HepG2 (cell line): ENCODE measurements around the gene NUP54. TPM values are rescaled to one million over a fixed set of nuclear protein-coding genes. Genes with fewer than 3 reads are reported as not detected.
A peak's percentile ranks its signal among the peaks of the same experiment; 100 is the strongest.

Experiments
- AKAP8 ChIP-seq: sonication (generic); formaldehyde crosslinking; IDR thresholded peaks from 2 replicates; pipeline ENCODE4 v1.5.1; 2020; ENCODE audit warnings: mild to moderate bottlenecking, missing genetic modification reagents
- ATF7-NPFF ChIP-seq: sonication (generic); formaldehyde crosslinking; IDR thresholded peaks from 2 replicates; pipeline ENCODE4 v1.8.1; 2023; ENCODE audit warnings: mild to moderate bottlenecking, low read depth, missing genetic modification reagents, moderate library complexity
- DR1 ChIP-seq: sonication (generic); formaldehyde crosslinking; IDR thresholded peaks from 2 replicates; pipeline ENCODE4 v1.8.0; 2021; ENCODE audit warnings: mild to moderate bottlenecking, missing genetic modification reagents, inconsistent platforms
- EED ChIP-seq: sonication (generic); formaldehyde crosslinking; IDR thresholded peaks from 2 replicates; pipeline ENCODE4 v1.5.0; 2020; ENCODE audit warnings: mild to moderate bottlenecking, missing genetic modification reagents
- EZH2 ChIP-seq: conservative IDR thresholded peaks from 2 replicates; pipeline ENCODE4 v1.6.1; 2012; ENCODE audit warnings: mild to moderate bottlenecking, low read depth, low read length, moderate library complexity
- GZF1 ChIP-seq: sonication (generic); formaldehyde crosslinking; IDR thresholded peaks from 2 replicates; pipeline ENCODE4 v1.5.1; 2020; ENCODE audit warnings: mild to moderate bottlenecking, missing genetic modification reagents
- HES4 ChIP-seq: sonication (generic); formaldehyde crosslinking; IDR thresholded peaks from 2 replicates; pipeline ENCODE4 v1.9.0; 2021; ENCODE audit warnings: mild to moderate bottlenecking, missing genetic modification reagents, borderline replicate concordance
- KLF9 ChIP-seq: IDR thresholded peaks from 2 replicates; pipeline ENCODE4 v1.6.1; 2016; ENCODE audit warnings: low read depth
- KMT2B ChIP-seq: IDR thresholded peaks from 2 replicates; pipeline ENCODE4 v1.6.1; 2016; ENCODE audit warnings: missing genetic modification reagents, missing compliant biosample characterization
- MAZ ChIP-seq, 2 experiments: sonication (generic) in 1 of 2; formaldehyde crosslinking in 1 of 2; IDR thresholded peaks; 2 replicates each; pipeline versions ENCODE4 v1.5.0 to v1.6.1; 2012 to 2020; ENCODE audit warnings: low read depth in 2 of 2, mild to moderate bottlenecking in 2 of 2, borderline replicate concordance in 1 of 2, improper control_type of control experiment in 1 of 2, low read length in 1 of 2, missing genetic modification reagents in 1 of 2, moderate library complexity in 1 of 2
- NCOA5 ChIP-seq: sonication (generic); formaldehyde crosslinking; IDR thresholded peaks from 2 replicates; pipeline ENCODE4 v1.4.0; 2020; ENCODE audit warnings: missing genetic modification reagents
- POLR2A ChIP-seq, 2 experiments: IDR thresholded peaks; 2 replicates each; pipeline ENCODE4 v1.6.1; 2011; ENCODE audit warnings: low read depth in 2 of 2, low read length in 2 of 2, mild to moderate bottlenecking in 1 of 2, moderate library complexity in 1 of 2; ENCODE audit not compliant: insufficient read depth in 1 of 2
- RCOR2 ChIP-seq: IDR thresholded peaks from 2 replicates; pipeline ENCODE4 v1.6.1; 2016; ENCODE audit warnings: missing biosample characterization, missing genetic modification reagents
- STAT5B ChIP-seq: sonication (generic); formaldehyde crosslinking; IDR thresholded peaks from 2 replicates; pipeline ENCODE4 v1.4.0; 2020; ENCODE audit warnings: missing genetic modification reagents
- TCF7 ChIP-seq: sonication (generic); IDR thresholded peaks from 2 replicates; pipeline ENCODE4 v1.6.1; 2016; ENCODE audit warnings: antibody characterized with exemption, low read depth
- ZBTB21 ChIP-seq: sonication (generic); formaldehyde crosslinking; IDR thresholded peaks from 2 replicates; pipeline ENCODE4 v1.4.0; 2020; ENCODE audit warnings: missing genetic modification reagents
- ZNF143 ChIP-seq: sonication (generic); formaldehyde crosslinking; IDR thresholded peaks from 2 replicates; pipeline ENCODE4 v1.4.0; 2020; ENCODE audit warnings: missing genetic modification reagents
- ZNF530 ChIP-seq: sonication (generic); formaldehyde crosslinking; IDR thresholded peaks from 2 replicates; pipeline ENCODE4 v1.5.0; 2020; ENCODE audit warnings: low read depth, mild to moderate bottlenecking, missing genetic modification reagents
- ZNF549 ChIP-seq: sonication (generic); formaldehyde crosslinking; IDR thresholded peaks from 2 replicates; pipeline ENCODE4 v1.5.0; 2020; ENCODE audit warnings: missing genetic modification reagents
- ZNF672 ChIP-seq: sonication (generic); formaldehyde crosslinking; IDR thresholded peaks from 2 replicates; pipeline ENCODE4 v1.8.1; 2022; ENCODE audit warnings: missing genetic modification reagents
- ZNF703 ChIP-seq: sonication (generic); formaldehyde crosslinking; IDR thresholded peaks from 2 replicates; pipeline ENCODE4 v1.5.1; 2020; ENCODE audit warnings: missing genetic modification reagents, mild to moderate bottlenecking, moderate library complexity, borderline replicate concordance
- ZNF792 ChIP-seq: IDR thresholded peaks from 2 replicates; pipeline ENCODE4 v1.6.1; 2016
- ZSCAN30 ChIP-seq: sonication (generic); formaldehyde crosslinking; IDR thresholded peaks from 2 replicates; pipeline ENCODE4 v1.5.0; 2020; ENCODE audit warnings: mild to moderate bottlenecking, missing genetic modification reagents
- polyA plus RNA-seq, 8 experiments: library from polyadenylated mRNA; depleted of rRNA in 3 of 8; stranded (reverse) in 7 of 8; unstranded in 1 of 8; fragments of >200 nt; fragmentation: Illumina TruSeq in 4 of 8; extraction: Trizol in 4 of 8; gene quantifications; 2 replicates each; pipeline versions ENCODE4 v1.2.1 to v1.2.3, GENCODE V29; 2011 to 2016; ENCODE audit warnings: low read depth in 4 of 8, missing spikeins in 1 of 8, mixed read lengths in 1 of 8; ENCODE audit not compliant: insufficient read depth in 1 of 8
- total RNA-seq, 5 experiments: library from RNA; depleted of rRNA; stranded (reverse); fragments of >200 nt; fragmentation: Illumina TruSeq; extraction: Trizol; gene quantifications; 2 replicates each; pipeline ENCODE4 v1.2.3, GENCODE V29; 2016; ENCODE audit warnings: low read depth in 1 of 5
- TF ChIP-seq, protein P1 (sequence below), 2 experiments: IDR thresholded peaks; 2 replicates each; pipeline ENCODE4 v1.6.1; 2011 to 2012; ENCODE audit warnings: low read length in 2 of 2, borderline replicate concordance in 1 of 2, low read depth in 1 of 2, mild to moderate bottlenecking in 1 of 2, moderate library complexity in 1 of 2
- TF ChIP-seq, protein P2 (sequence below): sonication (generic); formaldehyde crosslinking; IDR thresholded peaks from 2 replicates; pipeline ENCODE4 v1.4.0; 2020; ENCODE audit warnings: missing genetic modification reagents, borderline replicate concordance

The NUP54 gene
- total and polyA plus RNA-seq, 2 of the 13 experiments (the other 11 are each of a cell fraction or from before 2014, with no cell fraction given): 36.1 to 69.3 TPM

DNA sequence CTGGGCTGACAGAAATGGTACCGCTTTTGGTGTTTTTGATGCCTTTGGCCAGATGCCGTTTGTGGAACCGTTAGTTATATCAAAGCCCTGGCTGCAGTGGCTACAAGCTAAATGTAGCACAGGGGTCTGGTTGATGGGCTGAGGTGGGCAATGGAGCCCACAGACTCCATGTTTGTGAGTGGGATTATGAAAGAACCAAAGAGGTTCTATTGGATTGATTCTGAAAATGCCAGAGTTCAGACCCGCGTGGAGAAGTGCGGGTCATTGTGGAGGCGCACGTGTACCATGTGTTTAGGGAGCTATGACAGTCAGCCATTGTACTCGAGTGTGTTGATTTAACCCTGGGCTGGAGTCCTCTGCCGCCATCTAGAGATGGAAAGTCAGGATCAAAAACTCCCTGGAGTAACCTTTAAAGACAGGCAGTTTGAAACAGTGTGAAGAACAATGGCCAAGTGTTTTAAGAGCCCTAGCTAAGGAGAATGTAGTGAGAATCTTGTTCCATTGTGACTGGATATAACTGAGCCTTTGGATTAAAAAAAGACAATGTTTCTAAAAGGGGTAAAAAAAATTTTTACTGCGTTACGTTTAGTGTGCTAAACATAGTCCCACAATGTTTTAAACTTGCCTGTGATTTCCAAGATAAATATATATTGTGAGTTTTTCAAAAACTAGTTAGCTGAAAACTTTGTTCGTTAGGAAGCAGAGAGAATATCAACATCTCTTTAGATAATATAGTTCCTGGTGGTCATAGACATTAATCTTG, 61.0 kb downstream of the NUP54 start (continued):
- 0 out of 2 replicates have a peak, but pooled peaks have one; percentile 28 for TF ChIP-seq KMT2B
- TF ChIP-seq HES4 (CRISPR knock-in tag): no peak
- TF ChIP-seq KLF9 (CRISPR knock-in tag): 0 out of 2 replicates have a peak, but pooled peaks have one; percentile 57
- TF ChIP-seq ZNF792: peak; percentile 70; the same call in 1 of the 2 replicates
- no peak for TF ChIP-seq AKAP8
- TF ChIP-seq GZF1 (CRISPR knock-in tag): no peak
- TF ChIP-seq, protein P1, sequence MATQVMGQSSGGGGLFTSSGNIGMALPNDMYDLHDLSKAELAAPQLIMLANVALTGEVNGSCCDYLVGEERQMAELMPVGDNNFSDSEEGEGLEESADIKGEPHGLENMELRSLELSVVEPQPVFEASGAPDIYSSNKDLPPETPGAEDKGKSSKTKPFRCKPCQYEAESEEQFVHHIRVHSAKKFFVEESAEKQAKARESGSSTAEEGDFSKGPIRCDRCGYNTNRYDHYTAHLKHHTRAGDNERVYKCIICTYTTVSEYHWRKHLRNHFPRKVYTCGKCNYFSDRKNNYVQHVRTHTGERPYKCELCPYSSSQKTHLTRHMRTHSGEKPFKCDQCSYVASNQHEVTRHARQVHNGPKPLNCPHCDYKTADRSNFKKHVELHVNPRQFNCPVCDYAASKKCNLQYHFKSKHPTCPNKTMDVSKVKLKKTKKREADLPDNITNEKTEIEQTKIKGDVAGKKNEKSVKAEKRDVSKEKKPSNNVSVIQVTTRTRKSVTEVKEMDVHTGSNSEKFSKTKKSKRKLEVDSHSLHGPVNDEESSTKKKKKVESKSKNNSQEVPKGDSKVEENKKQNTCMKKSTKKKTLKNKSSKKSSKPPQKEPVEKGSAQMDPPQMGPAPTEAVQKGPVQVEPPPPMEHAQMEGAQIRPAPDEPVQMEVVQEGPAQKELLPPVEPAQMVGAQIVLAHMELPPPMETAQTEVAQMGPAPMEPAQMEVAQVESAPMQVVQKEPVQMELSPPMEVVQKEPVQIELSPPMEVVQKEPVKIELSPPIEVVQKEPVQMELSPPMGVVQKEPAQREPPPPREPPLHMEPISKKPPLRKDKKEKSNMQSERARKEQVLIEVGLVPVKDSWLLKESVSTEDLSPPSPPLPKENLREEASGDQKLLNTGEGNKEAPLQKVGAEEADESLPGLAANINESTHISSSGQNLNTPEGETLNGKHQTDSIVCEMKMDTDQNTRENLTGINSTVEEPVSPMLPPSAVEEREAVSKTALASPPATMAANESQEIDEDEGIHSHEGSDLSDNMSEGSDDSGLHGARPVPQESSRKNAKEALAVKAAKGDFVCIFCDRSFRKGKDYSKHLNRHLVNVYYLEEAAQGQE (IDR thresholded peaks at IDR 0.05; ENCODE audit: borderline replicate concordance in 1 of 2, low read depth in 1 of 2, low read length in 2 of 2): no peak
- TF ChIP-seq ZNF672 (CRISPR knock-in tag): no peak
- no peak for TF ChIP-seq ZBTB21 (CRISPR knock-in tag)
- TF ChIP-seq ZSCAN30 (CRISPR knock-in tag): no peak
- TF ChIP-seq ZNF143 (CRISPR knock-in tag): no peak
- TF ChIP-seq DR1 (CRISPR knock-in tag): no peak
- no peak for TF ChIP-seq TCF7
- no peak for TF ChIP-seq EED
- TF ChIP-seq RCOR2 (CRISPR knock-in tag): no peak
- no peak for TF ChIP-seq ZNF549 (CRISPR knock-in tag)
- no peak for TF ChIP-seq STAT5B (CRISPR knock-in tag)
- no peak for TF ChIP-seq ZNF530 (CRISPR knock-in tag)
- TF ChIP-seq NCOA5 (CRISPR knock-in tag): no peak
- TF ChIP-seq ZNF703 (CRISPR knock-in tag): no peak
- TF ChIP-seq EZH2: no peak
- no peak for TF ChIP-seq ATF7-NPFF
- TF ChIP-seq MAZ (IDR thresholded peaks at IDR 0.05; ENCODE audit: borderline replicate concordance, low read depth, low read length): no peak
- TF ChIP-seq MAZ (CRISPR knock-in tag; IDR thresholded peaks at IDR 0.05; ENCODE audit: low read depth): no peak
- no peak for TF ChIP-seq POLR2A (IDR thresholded peaks at IDR 0.05; ENCODE audit: insufficient read depth in 1 of 2, low read depth in 2 of 2, low read length in 2 of 2)
- TF ChIP-seq, protein P2, sequence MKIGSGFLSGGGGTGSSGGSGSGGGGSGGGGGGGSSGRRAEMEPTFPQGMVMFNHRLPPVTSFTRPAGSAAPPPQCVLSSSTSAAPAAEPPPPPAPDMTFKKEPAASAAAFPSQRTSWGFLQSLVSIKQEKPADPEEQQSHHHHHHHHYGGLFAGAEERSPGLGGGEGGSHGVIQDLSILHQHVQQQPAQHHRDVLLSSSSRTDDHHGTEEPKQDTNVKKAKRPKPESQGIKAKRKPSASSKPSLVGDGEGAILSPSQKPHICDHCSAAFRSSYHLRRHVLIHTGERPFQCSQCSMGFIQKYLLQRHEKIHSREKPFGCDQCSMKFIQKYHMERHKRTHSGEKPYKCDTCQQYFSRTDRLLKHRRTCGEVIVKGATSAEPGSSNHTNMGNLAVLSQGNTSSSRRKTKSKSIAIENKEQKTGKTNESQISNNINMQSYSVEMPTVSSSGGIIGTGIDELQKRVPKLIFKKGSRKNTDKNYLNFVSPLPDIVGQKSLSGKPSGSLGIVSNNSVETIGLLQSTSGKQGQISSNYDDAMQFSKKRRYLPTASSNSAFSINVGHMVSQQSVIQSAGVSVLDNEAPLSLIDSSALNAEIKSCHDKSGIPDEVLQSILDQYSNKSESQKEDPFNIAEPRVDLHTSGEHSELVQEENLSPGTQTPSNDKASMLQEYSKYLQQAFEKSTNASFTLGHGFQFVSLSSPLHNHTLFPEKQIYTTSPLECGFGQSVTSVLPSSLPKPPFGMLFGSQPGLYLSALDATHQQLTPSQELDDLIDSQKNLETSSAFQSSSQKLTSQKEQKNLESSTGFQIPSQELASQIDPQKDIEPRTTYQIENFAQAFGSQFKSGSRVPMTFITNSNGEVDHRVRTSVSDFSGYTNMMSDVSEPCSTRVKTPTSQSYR (CRISPR knock-in tag): no peak
